Body of pancreas (tissue), 4 donors: Measurements from ENCODE around the gene CHCHD6. TPM values are rescaled to one million over a fixed set of nuclear protein-coding genes. Genes with fewer than 3 reads are reported as not detected.

ENCODE experiments used
- ATAC-seq: fragments of 150-250 bp; one replicate; pipeline ENCODE4 v1.9.1; 2016
- DNase-seq, 4 donors: peaks; one replicate each; pipeline ENCODE4 v3.0.0-alpha.2; 2019
- H3K27ac ChIP-seq, 4 donors: fragments of 200-600 bp; sonication (generic); 1 replicate in 3 of 4; 2 replicates in 1 of 4; pipeline versions ENCODE4 v1.5.1 to v1.6.1; 2016 to 2019; ENCODE audit warnings: mild to moderate bottlenecking in 1 of 4, mixed read lengths in 1 of 4, moderate library complexity in 1 of 4
- H3K27me3 ChIP-seq, 2 donors: fragments of 200-600 bp; sonication (generic); one replicate each; pipeline ENCODE4 v1.6.0; 2016; ENCODE audit warnings: mild to moderate bottlenecking in 1 of 2
- H3K36me3 ChIP-seq, 2 donors: fragments of 200-600 bp; sonication (generic); replicated peaks in 1 of 2; 2 replicates each; pipeline ENCODE4 v1.5.1; 2016; ENCODE audit warnings: low read depth in 2 of 2; ENCODE audit not compliant: insufficient read depth in 1 of 2
- H3K4me1 ChIP-seq: fragments of 200-600 bp; sonication (generic); one replicate; pipeline ENCODE4 v1.6.0; 2016
- H3K4me3 ChIP-seq, 2 donors: fragments of 200-600 bp; sonication (generic); 1 replicate in 1 of 2; 2 replicates in 1 of 2; pipeline ENCODE4 v1.5.1; 2016 to 2019
- H3K9me3 ChIP-seq, 3 donors: fragments of 200-600 bp; sonication (generic); 1 replicate in 2 of 3; 2 replicates in 1 of 3; pipeline ENCODE4 v1.5.1; 2016
- CTCF ChIP-seq, 7 experiments: fragments of 450-650 bp in 4 of 7; fragments of 200-600 bp in 3 of 7; sonication (generic) in 3 of 7; IDR thresholded peaks; one replicate each; pipeline ENCODE4 v1.5.1; 2016 to 2019; ENCODE audit warnings: antibody characterized with exemption in 7 of 7
- POLR2A ChIP-seq, 3 donors: fragments of 450-650 bp; IDR thresholded peaks; one replicate each; pipeline ENCODE4 v1.6.1; 2016; ENCODE audit warnings: antibody characterized with exemption in 3 of 3, mild to moderate bottlenecking in 2 of 3
- WGBS, 2 donors: methylation state at CpG; one replicate each; pipeline ENCODE4 v1.1.5; 2017; 5-methylcytosine and 5-hydroxymethylcytosine counted together
- intact Hi-C: fragments of 100-400 bp; cut with DNase I; formaldehyde crosslinking; loops from one replicate; pipeline ENCODE4 v1.15.1; 2023
- total RNA-seq, 2 donors: library from RNA; depleted of rRNA; stranded (reverse); fragments of >200 nt; gene quantifications; one replicate each; pipeline ENCODE4 v1.1.0, GENCODE V29; 2016

The CHCHD6 gene
- total RNA-seq, 2 donors from 2014 or later: 0.66 to 10.9 TPM

DNA sequence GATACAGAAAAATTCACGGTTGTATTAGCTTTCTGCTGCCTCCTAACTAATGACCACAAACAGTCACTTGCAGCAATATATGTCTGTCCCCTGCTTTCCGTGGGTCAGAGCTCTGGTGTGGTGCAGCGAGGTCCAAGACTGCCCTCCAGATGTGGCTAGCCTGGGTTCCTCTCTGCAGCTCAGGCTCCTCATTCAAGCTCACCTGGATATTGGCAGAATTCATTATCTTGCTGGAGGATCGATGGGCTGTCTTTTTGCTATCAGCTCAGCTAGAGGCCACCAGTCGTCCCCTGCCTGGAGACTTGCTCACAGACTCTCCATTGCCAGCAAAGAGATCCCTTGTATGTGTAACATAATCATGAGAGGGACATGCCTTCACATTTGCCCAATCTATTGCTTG lies 266.1 kb downstream of the CHCHD6 start:
- 56 to 65% methylated on average over 4 to 5 of the region's 5 CpGs for WGBS, 2 donors
- Histone ChIP-seq H3K27ac (no peak overlapping the region), H3K4me3 (no peak overlapping the region), H3K27me3 (no peaks in the 10 kb centered on the region), H3K36me3 (no peaks in the 10 kb centered on the region), H3K4me1 (no peaks in the 10 kb centered on the region), H3K9me3 (peaks cover 0 to 4% (median 0%) of the 10 kb centered on the region in 3 donors)
- intact Hi-C loops: no loop called here
- no peak for DNase-seq
- TF ChIP-seq POLR2A (IDR thresholded peaks at IDR 0.05) (no peak), CTCF (IDR thresholded peaks at IDR 0.05) (no peak)
- no peak for ATAC-seq

DNA sequence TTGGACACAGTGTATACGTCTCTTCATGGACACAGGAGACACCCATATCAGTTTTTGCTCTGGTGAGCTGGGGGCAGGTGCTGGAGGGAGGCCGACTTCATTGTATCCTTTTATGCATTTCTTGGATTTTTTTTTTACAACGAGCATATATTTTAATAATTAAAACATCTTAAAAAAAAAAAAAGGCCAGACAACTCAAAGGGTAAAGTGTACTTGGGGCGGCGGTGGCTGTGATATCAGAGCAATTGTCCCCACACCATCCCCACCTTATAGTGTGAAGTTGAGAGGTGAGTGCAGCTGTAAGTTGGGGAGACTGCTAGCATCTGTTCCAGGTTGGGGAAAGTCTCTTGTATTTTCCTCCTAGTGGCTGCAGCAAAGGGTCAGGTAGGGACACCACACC lies 266.9 kb downstream of the CHCHD6 start:
- Histone ChIP-seq H3K4me1 (no peaks in the 10 kb centered on the region), H3K27me3 (no peaks in the 10 kb centered on the region), H3K9me3 (peaks cover 0 to 4% (median 0%) of the 10 kb centered on the region in 3 donors), H3K27ac (no peak overlapping the region), H3K4me3 (no peak overlapping the region), H3K36me3 (no peaks in the 10 kb centered on the region)
- intact Hi-C loops: no loop called here
- WGBS, 2 donors: 77 to 80% methylated on average over 5 of the region's 5 CpGs
- ATAC-seq (no peak), DNase-seq (no peak)
- TF ChIP-seq POLR2A (IDR thresholded peaks at IDR 0.05) (no peak), CTCF (IDR thresholded peaks at IDR 0.05) (no peak)

DNA sequence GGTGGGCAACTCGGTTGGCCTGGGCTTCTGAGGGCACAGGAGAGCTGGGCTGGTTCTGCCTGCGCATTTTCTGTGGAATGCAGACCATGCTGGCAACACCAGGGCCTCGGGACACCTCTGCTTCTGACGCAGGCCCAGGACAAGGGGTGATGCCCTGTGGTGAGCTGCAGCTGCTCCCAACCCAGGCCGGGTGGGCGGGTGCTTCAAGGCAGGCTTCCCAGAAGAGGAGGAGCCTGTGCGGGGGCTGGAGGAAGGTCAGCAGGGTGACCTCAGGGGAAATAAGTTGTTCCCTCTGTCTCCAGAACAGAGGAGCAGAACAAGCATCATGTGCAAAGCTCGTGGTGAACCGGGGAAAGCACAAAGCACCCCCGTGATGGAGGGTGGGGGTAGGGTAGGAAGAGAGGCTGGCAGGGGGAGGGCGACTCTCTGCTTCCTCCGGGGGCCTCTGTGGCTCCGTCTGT lies 267.9 kb downstream of the CHCHD6 start:
- no peak overlapping the region for H3K4me3 ChIP-seq
- DNase-seq (peak; percentile 32 to 79 (median 43)), ATAC-seq (peak; percentile 64)
- no peaks in the 10 kb centered on the region for H3K36me3 ChIP-seq
- H3K27me3 ChIP-seq: no peaks in the 10 kb centered on the region
- no peaks in the 10 kb centered on the region for H3K4me1 ChIP-seq
- 39 to 46% methylated on average over 9 to 13 of the region's 13 CpGs for WGBS, 2 donors
- no peak overlapping the region for H3K27ac ChIP-seq
- no peak for TF ChIP-seq CTCF (IDR thresholded peaks at IDR 0.05)
- TF ChIP-seq POLR2A (IDR thresholded peaks at IDR 0.05): peak in 1 of 3 donors; percentile 15
- intact Hi-C loops: no loop called here
- peaks cover 0 to 4% (median 0%) of the 10 kb centered on the region in 3 donors for H3K9me3 ChIP-seq

- H3K9me3 ChIP-seq: peaks cover 0 to 4% (median 0%) of the 10 kb centered on the region in 3 donors
- ATAC-seq (no peak), DNase-seq (no peak)
- TF ChIP-seq CTCF (IDR thresholded peaks at IDR 0.05) (no peak), POLR2A (IDR thresholded peaks at IDR 0.05) (no peak)
- H3K27me3 ChIP-seq: no peaks in the 10 kb centered on the region
- WGBS, 2 donors: 80 to 81% methylated on average over 2 to 5 of the region's 5 CpGs
- H3K4me1 ChIP-seq: no peaks in the 10 kb centered on the region
- no peak overlapping the region for H3K4me3 ChIP-seq
- no peaks in the 10 kb centered on the region for H3K36me3 ChIP-seq
- H3K27ac ChIP-seq: no peak overlapping the region
- intact Hi-C loops: no loop called here
These were observed 268.8 kb downstream of the CHCHD6 start for GRCh38 chr3:126972866-126973265.

GRCh38 chr3:126973814-126974213 lies 269.8 kb downstream of the CHCHD6 start:
- TF ChIP-seq CTCF (IDR thresholded peaks at IDR 0.05): no peak
- no peak for TF ChIP-seq POLR2A (IDR thresholded peaks at IDR 0.05)
- no peak overlapping the region for H3K27ac ChIP-seq
- 100% methylated on average over 1 of the region's 1 CpG for WGBS, 2 donors
- intact Hi-C loops: no loop called here
- peaks cover 0 to 4% (median 0%) of the 10 kb centered on the region in 3 donors for H3K9me3 ChIP-seq
- DNase-seq (no peak), ATAC-seq (no peak)
- no peaks in the 10 kb centered on the region for H3K4me1 ChIP-seq
- no peaks in the 10 kb centered on the region for H3K36me3 ChIP-seq
- no peaks in the 10 kb centered on the region for H3K27me3 ChIP-seq
- no peak overlapping the region for H3K4me3 ChIP-seq
